ENCODE data around the gene NAV3.

Gene NAV3

DNA sequence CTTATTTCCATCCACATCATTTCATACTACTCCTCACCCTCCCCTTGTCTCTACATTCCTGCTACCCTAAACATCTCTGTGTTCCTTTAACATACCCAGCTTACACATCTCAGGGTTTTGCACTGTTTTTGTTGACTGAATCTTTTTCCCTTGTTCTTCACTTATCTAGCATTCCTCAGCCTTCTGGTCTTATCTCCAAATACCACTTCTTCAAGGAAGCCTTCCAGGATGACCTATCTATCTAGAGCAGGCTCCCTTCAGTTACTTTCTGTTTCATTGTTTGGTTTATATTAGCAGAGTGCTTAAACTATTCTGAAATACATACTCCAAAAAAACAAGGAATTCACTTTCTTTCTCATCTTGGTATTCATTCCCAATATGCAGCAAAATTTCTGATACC lies 353.1 kb downstream of the NAV3 start:
- DNase-seq (ENCODE audit: low read depth in 1 of 2, low spot score in 1 of 2), result no peak

- no peak for DNase-seq (ENCODE audit: low read depth in 1 of 2, low spot score in 1 of 2)
These were observed 354.4 kb downstream of the NAV3 start for GRCh38 chr12:78185109-78185508.

DNA sequence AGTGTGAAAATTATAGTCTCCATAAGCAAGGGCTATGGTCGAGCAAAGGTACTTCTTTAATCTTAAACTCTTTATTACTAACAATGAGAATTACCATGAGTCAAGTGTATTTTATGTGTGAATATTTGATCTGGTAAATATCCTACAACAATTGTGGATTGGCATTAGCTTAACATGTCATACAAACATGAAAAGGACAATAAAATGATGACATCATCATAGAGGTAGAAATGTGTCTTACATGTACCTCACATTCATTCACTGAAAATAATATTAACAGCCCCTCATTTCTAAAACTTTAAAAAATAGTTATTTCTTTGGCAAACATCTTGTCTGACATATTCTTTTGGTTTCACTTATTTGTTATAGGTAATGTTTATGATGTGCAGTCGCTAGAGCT lies 355.0 kb downstream of the NAV3 start:
- no peak for DNase-seq (ENCODE audit: low read depth in 1 of 2, low spot score in 1 of 2)

DNA sequence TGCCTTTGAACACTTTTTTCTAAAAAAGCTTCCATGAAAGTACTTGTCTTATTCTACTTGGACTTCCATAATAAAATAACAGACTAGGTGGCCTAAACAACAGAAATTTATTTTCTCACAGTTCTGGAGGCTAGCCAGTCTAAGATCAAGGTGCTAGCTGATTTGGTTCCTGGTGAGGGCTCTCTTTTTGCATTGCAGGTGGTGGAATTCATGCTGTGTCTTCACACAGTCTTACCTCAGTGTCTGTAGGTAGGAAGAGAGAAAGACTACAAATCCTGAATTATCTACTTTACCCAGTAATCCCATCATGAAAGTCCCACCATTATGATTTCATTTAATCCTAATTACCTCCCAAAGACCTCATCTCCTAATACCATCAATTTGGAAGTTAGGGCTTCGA lies 356.0 kb downstream of the NAV3 start:
- no peak for DNase-seq (ENCODE audit: low read depth in 1 of 2, low spot score in 1 of 2)

- no peak for DNase-seq (ENCODE audit: low read depth in 1 of 2, low spot score in 1 of 2)
These were observed 357.0 kb downstream of the NAV3 start for GRCh38 chr12:78187741-78188140.

DNA sequence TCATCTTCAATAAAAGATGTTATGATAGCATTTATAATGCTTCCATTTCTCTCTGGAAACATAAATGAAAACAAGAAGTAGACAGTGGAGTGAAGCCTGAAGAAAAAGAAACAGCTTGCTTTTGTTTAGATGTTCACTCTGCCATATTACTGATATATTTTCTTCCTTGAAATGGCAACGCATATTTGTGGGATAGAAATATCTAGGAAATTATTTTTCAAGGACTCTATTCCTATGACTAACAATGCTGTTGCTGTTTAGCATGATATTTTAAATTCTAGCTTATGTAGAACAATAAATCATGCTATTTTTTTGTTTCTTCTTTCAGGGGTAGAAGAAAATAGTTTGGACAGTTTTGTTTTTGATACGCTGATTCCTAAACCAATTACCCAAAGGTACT lies 359.0 kb downstream of the NAV3 start:
- no peak for DNase-seq (ENCODE audit: low read depth in 1 of 2, low spot score in 1 of 2)

GRCh38 chr12:78191611-78192010 lies 360.9 kb downstream of the NAV3 start:
- no peak for DNase-seq (ENCODE audit: low read depth in 1 of 2, low spot score in 1 of 2)

DNA sequence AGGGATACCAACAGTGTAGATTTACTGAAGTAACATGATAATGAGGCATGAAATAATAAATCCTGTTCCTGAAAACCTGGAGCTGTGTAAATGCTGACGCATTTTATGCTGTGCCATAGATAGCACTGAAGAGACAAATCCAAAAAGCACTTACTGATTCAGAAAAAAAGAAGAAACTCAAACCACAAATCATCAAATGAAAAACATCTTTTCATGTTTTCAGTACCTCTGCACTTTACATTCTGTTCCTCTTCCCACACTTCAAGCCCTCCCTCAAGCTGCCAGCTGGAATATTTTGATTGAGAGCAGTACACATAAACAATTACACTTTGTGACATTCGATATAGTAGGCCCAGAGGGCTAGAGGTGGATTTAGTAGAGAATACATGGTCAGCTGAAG lies 362.3 kb downstream of the NAV3 start:
- no peak for DNase-seq (ENCODE audit: low read depth in 1 of 2, low spot score in 1 of 2)

- no peak for DNase-seq (ENCODE audit: low read depth in 1 of 2, low spot score in 1 of 2)
These were observed 363.8 kb downstream of the NAV3 start for GRCh38 chr12:78194448-78194847.

DNA sequence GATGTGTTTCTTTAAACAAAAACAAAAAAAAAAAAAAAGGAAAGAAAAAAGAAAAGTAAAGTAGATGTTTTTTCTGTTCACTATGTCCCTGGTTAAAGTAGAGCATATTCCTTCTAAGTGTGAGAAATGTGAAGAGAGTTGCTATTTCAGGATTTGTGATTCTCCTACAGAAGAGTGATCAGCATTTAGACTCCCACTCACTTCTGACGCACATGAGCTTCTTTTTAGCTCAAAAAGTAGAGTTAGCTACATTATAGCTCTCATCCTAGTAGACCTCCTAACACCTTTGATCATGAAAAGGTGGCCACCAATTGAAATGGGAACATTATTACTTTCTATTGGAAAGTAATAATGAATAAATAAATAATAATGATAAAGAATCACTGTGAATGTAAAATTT lies 368.2 kb downstream of the NAV3 start:
- no peak for DNase-seq (ENCODE audit: low read depth in 1 of 2, low spot score in 1 of 2)

DNA sequence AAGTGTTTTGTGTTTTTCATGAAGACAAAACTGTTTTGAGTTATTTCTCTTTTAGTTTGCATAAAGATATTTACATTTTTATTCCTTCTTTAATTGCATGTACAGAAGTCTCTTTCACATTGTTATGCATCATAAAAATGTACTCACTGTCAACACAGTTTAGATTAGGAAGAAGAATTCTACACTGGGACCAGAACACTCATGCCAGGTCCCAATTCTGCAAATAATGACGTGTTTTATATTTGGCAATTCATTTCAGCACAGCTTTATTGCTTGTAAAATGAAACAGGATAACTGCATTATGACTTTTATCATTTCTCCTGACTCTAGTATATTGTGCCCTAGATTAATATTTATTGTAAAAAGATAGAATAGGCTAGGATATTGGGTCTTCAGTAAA lies 369.2 kb downstream of the NAV3 start:
- no peak for DNase-seq (ENCODE audit: low read depth in 1 of 2, low spot score in 1 of 2)

GRCh38 chr12:78204926-78205325 lies 374.2 kb downstream of the NAV3 start:
- DNase-seq (ENCODE audit: low read depth in 1 of 2, low spot score in 1 of 2), result no peak

GRCh38 chr12:78208092-78208491 lies 377.4 kb downstream of the NAV3 start:
- DNase-seq (ENCODE audit: low read depth in 1 of 2, low spot score in 1 of 2), result no peak

- DNase-seq (ENCODE audit: low read depth in 1 of 2, low spot score in 1 of 2), result no peak
These were observed 379.3 kb downstream of the NAV3 start for GRCh38 chr12:78209846-78210505.

DNA sequence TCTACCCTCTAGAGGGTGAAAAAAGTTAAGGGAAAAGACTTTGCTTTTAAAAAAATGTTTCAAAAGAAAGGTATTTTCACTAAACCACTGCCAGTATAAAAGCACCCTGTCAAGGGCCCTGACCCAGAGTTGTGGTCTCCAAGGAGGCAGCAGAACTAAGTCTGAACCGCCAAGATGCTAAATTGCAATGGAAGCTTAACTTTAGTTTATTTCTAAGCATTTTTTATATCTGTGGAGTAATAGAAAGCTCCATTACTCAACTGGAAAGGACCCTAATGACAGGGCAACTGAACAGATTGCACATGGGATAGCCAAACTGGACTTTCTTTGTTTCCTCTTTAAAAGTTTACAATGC lies 379.8 kb downstream of the NAV3 start:
- DNase-seq (ENCODE audit: low read depth in 1 of 2, low spot score in 1 of 2), result no peak

DNA sequence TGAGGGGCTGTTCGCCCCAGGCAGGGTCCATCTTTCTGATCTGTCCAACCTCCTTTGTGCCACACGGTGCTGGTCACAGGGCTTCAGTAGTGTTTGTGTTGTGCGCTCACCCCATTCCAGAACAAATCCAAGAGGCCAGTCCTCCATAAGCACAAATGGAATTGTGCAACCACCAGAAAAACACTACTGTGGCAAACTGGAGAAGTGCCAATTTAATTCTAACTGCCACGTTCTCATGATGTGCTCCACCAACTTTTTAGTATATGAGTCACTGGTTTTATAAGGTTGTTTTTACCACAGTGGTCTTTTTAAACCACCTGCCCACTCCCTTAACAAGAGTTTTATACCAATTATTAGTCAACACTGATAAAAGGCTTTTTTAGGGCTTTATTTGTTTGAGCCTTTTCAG lies 380.2 kb downstream of the NAV3 start:
- DNase-seq (ENCODE audit: low read depth in 1 of 2, low spot score in 1 of 2), result no peak

GRCh38 chr12:78220811-78221210 lies 390.1 kb downstream of the NAV3 start:
- DNase-seq (ENCODE audit: low read depth in 1 of 2, low spot score in 1 of 2), result no peak

GRCh38 chr12:78224154-78224553 lies 393.5 kb downstream of the NAV3 start:
- DNase-seq (ENCODE audit: low read depth in 1 of 2, low spot score in 1 of 2), result no peak

DNA sequence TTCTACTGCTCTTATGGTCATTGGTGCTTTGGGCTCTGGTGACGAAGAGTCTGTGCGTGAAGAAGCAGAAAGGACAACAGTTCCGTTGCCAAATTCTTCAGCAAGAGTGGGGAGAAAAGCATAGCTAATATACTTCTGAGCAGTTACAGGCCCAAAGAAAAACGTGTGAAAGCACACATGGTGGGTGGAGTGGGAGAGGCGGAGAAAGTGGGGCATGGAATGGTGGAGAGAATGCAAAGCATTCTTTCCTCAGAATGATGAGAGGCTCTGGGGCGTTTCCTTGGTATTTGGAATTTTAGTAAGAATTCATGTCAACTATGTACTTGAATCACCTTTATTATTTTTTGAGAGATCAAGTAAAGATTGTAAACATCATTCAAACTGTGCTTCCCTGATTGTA lies 396.1 kb downstream of the NAV3 start:
- DNase-seq (ENCODE audit: low read depth in 1 of 2, low spot score in 1 of 2), result no peak

GRCh38 chr12:78229591-78230101 lies 399.0 kb downstream of the NAV3 start:
- no peak for DNase-seq (ENCODE audit: low read depth in 1 of 2, low spot score in 1 of 2)

GRCh38 chr12:78232756-78233155 lies 402.1 kb downstream of the NAV3 start:
- no peak for DNase-seq (ENCODE audit: low read depth in 1 of 2, low spot score in 1 of 2)

GRCh38 chr12:78236264-78236663 lies 405.6 kb downstream of the NAV3 start:
- no peak for DNase-seq (ENCODE audit: low read depth in 1 of 2, low spot score in 1 of 2)

DNA sequence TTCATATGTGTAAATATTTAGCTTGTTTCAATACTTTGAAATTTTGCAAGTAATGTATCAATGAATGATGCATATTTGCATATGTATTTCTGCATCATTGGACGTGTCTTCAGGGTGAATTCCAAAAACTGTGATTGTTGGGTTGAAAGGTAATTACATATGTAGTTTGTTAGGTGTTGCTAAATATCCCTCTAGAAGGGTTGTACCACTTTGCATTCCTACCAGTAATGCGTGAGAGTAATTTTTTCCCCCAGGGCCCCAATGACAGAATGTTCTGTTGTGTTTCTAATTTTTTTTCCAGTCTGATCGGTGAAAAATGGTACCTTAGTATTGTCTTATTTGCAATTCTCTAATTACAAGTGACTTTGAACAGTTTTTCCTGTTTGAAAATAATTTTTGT lies 408.9 kb downstream of the NAV3 start:
- no peak for DNase-seq (ENCODE audit: low read depth in 1 of 2, low spot score in 1 of 2)

DNA sequence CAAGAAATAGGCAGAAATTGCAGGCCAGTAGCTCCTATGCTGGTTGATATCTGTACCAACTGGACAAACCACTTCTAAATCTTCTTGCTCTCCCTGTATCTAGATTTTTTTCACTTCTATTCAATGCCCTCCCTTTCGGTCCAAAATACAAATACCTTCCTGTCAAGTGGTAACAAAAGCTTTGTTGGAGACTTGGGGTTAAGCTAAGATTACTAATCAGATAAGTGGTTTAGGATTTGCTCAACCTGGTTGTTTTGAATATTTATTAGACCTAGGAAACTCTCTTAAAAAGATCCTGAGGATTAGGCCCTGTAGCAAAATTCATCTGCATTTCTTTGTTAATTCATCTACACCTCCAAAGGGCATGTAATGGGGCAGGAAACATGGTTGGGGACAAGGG lies 410.1 kb downstream of the NAV3 start:
- no peak for DNase-seq (ENCODE audit: low read depth in 1 of 2, low spot score in 1 of 2)

All from stimulated activated CD4-positive, alpha-beta T cell treated with anti-CD3 and anti-CD28 coated beads, Interleukin-15, amount 100 ng/mL, for 1 hour (primary cell).